NCI-H2107 treated with DMSO at 0.1 percent for 48 hours (cell line): ENCODE measurements around the gene C7orf57.
"Not testable (repeated sequence)": the region's sequence is repeated elsewhere in the genome, so short reads cannot be mapped to it uniquely, and the experiment has no call there.

Experiments
- DNase-seq: peaks from one replicate; lab custom pipeline; 2025; ENCODE audit not compliant: unreplicated experiment; lab: John Stamatoyannopoulos, UW

C7orf57 gene

GRCh38 chr7:48035301-48035966 lies at the start of gene C7orf57:
TSS of gene C7orf57 (plus strand) at chr7:48035543. CDS start at chr7:48036309, 766 bp downstream.
- no peak for DNase-seq

GRCh38 chr7:47988496-47989386 lies 46.6 kb upstream of the C7orf57 start:
- no peak for DNase-seq

- not testable (repeated sequence) for DNase-seq
These were observed 45.5 kb upstream of the C7orf57 start for GRCh38 chr7:47989607-47990400.

- DNase-seq, result no peak
These were observed 44.8 kb upstream of the C7orf57 start for GRCh38 chr7:47990592-47990991.

GRCh38 chr7:47991270-47991669 lies 44.1 kb upstream of the C7orf57 start:
- DNase-seq, result no peak

- no peak for DNase-seq
These were observed 43.5 kb upstream of the C7orf57 start for GRCh38 chr7:47991741-47992311.

- DNase-seq, result no peak
These were observed 42.9 kb upstream of the C7orf57 start for GRCh38 chr7:47992446-47992845.

GRCh38 chr7:47999413-47999812 lies 35.9 kb upstream of the C7orf57 start:
- DNase-seq, result no peak

- DNase-seq, result not testable (repeated sequence)
These were observed 35.2 kb upstream of the C7orf57 start for GRCh38 chr7:48000164-48000563.

GRCh38 chr7:48004032-48004431 lies 31.3 kb upstream of the C7orf57 start:
- no peak for DNase-seq

- no peak for DNase-seq
These were observed 30.7 kb upstream of the C7orf57 start for GRCh38 chr7:48004638-48005037.

GRCh38 chr7:48006866-48007265 lies 28.5 kb upstream of the C7orf57 start:
- no peak for DNase-seq

- no peak for DNase-seq
These were observed 26.1 kb upstream of the C7orf57 start for GRCh38 chr7:48009257-48009656.

GRCh38 chr7:48009954-48010353 lies 25.4 kb upstream of the C7orf57 start:
- no peak for DNase-seq

GRCh38 chr7:48011323-48011722 lies 24.0 kb upstream of the C7orf57 start:
- DNase-seq, result no peak

GRCh38 chr7:48011951-48012350 lies 23.4 kb upstream of the C7orf57 start:
- DNase-seq, result no peak

- no peak for DNase-seq
These were observed 18.7 kb upstream of the C7orf57 start for GRCh38 chr7:48016641-48017040.

- no peak for DNase-seq
These were observed 17.7 kb upstream of the C7orf57 start for GRCh38 chr7:48017674-48018073.

- DNase-seq, result no peak
These were observed 9.7 kb upstream of the C7orf57 start for GRCh38 chr7:48025624-48026023.

GRCh38 chr7:48028938-48029337 lies 6.4 kb upstream of the C7orf57 start, which contains the start of gene SUN3:
TSS of gene SUN3 (minus strand) at chr7:48029107. CDS start at chr7:48028938, 169 bp downstream.
- DNase-seq, result no peak

- DNase-seq, result no peak
These were observed 4.2 kb upstream of the C7orf57 start for GRCh38 chr7:48031111-48031510.
